RPMI7951 (cell line): ENCODE results near the gene PSG3. TPM values are rescaled to one million over a fixed set of nuclear protein-coding genes. Genes with fewer than 3 reads are reported as not detected.
A peak's percentile ranks its signal among the peaks of the same experiment; 100 is the strongest.
"Not testable (repeated sequence)": the region's sequence is repeated elsewhere in the genome, so short reads cannot be mapped to it uniquely, and the experiment has no call there.

Experiments used
- DNase-seq: peaks from one replicate; pipeline ENCODE4 v3.0.0-alpha.2; 2012; ENCODE audit warnings: low read depth
- total RNA-seq: library from RNA; depleted of rRNA; stranded (reverse); fragments of >200 nt; shearing (Covaris generic); gene quantifications from 2 replicates; pipeline ENCODE4 v1.2.3, GENCODE V29; 2014; rRNA removed

The PSG3 gene
- not detected in 2 replicates for total RNA-seq

DNA sequence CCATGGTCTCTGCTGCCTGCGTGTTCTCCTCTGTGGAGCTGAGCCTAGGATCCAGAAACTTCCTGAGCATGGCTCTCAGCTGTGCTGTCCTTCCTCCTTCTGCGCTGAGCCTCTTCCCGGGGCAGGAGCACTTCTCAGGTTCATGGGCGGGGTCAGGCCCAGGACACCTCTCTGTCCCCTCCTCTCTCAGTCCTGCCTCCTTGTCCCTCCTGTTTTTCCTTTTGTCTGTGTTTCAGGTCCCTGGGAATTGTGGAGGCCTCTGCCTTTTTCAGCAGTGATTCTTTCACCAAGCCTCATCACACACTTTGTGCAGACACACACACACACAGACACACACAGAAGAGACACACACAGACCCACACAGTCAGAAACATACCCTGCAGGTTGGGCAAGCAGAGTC, at the start of gene PSG3:
TSS of gene PSG3 (minus strand) at position 101 of the 400 bp plus-strand sequence. CDS start at position 4, 97 bp downstream.
- DNase-seq: not testable (repeated sequence)

DNA sequence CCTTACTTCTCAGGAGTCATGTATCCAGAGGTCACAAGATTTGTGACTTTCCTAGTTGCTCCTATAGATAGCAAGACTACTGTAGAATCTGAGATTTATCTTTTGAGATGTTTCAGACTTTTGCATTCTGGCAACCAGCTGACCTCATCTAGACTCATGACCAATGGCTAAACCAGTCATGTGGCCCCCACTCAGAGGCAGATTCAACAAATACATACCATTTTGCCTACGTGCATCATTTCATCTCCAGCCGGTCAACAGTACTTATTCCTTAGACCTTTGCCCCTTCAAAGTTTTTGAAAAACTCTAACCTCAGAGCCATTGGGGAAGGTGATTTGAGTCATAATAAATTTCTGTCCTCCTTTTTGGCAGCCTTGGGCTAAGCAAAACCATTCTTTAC, 48.5 kb upstream of the PSG3 start:
- not testable (repeated sequence) for DNase-seq

DNA sequence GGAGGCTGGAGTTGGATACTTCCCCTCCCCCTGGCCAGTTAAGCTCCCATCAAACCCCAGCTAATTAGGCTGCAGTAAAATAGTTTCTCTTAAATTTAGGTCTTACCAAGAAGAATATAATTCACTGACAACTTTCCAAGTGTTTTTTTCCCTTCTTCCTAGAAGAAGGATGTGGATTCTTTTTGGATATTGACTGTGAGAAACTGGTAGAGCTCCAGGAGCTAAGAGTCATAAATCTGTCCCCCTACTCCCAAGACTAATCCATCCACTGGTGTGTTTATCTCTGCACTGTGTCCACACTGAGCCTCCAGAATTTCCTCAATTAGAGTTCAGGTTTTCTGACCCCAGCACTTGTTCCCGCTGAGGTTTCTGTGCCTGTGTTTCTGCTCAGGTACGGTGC, 47.5 kb upstream of the PSG3 start:
- DNase-seq: not testable (repeated sequence)

DNA sequence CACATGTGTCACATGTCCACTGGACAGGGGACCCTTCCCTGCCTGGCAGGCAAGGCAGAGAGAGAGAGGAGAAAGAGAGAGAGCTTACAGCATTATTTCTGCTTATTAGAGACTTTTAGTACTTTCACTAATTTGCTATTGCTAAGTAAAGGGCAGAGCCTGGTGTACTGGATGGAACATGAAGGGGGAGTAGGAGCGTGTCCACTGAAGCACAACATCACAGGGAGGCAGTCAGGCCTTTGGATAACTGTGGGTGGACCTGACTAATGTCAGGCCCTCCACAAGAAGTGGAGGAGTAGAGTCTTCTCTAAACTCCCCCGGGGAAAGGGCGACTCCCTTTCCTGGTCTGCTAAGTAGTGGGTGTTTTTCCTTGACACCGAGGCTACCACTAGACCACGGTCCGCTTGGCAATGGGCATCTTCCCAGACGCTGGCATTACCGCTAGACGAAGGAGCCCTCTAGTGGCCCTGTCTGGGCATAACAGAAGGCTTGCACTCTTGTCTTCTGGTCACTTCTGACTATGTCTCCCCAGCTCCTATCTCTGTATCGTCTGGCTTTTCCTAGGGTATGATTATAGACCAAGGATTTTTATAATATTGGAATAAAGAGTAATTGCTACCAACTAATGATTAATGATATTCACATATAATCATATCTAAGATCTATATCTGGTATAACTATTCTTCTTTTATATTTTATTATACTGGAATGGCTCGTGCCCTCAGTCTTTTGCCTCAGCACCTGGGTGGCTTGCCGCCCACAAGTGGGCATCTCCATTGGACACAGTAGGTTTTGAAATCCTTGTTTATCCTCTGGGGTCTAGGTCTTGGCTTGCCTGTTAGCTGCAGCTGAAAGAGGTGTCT, 36.7 kb upstream of the PSG3 start:
- peak; percentile 71 for DNase-seq

DNA sequence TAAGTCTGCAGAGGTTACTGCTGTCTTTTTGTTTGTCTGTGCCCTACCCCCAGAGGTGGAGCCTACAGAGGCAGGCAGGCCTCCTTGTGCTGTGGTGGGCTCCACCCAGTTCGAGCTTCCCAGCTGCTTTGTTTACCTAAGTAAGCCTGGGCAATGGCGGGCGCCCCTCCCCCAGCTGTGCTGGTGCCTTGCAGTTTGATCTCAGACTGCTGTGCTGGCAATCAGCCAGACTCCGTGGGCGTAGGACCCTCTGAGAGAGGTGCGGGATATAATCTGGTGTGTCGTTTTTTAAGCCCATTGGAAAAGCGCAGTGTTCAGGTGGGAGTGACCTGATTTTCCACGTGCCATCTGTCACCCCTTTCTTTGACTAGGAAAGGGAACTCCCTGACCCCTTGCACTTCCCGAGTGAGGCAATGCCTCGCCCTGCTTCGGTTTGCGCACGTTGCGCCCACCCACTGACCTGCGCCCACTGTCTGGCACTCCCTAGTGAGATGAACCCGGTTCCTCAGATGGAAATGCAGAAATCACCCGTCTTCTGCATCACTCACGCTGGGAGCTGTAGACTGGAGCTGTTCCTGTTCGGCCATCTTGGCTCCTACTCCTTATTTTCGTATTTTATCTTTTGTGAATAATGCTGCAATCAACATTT, 34.4 kb upstream of the PSG3 start:
- DNase-seq: not testable (repeated sequence)

DNA sequence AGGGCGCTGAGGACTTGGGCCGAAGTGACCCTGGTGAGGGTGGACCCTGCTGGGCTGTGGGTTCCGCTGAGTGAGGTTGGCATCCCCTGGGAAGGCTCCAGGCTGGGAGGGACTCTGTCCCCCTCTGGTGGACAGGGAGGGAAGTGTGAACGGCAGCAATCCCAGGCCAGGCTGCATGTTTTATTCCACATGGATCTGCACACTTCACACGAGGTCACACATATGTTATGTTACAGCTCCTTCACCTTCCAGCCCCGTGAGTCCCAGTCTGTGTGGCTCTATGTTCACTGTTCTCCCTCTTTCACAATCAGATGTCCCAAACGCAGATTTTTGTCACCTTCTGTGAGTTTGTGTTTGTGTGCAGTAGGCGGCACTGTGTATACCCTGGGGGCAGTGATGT, 27.0 kb upstream of the PSG3 start:
- not testable (repeated sequence) for DNase-seq

DNA sequence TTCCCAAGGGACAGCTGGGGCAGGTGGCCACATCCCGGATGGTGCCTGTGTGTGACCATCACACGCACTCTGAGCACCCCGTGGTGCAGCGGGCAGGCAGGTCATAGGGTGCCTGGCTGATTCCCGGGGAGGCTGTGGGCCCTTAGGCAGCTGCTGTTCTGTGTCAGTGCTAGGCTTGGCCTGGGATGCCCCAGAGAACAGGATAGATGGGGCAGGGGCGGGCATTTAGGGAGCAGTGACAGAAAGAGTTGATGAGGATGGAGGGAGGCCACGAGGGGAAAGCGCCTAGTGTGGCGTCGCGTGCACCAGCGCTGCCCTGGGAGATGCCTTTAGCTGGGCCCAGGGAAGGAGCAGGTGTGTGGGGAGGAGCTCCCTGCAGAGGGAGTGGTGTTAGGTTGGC, 26.6 kb upstream of the PSG3 start:
- DNase-seq: not testable (repeated sequence)

DNA sequence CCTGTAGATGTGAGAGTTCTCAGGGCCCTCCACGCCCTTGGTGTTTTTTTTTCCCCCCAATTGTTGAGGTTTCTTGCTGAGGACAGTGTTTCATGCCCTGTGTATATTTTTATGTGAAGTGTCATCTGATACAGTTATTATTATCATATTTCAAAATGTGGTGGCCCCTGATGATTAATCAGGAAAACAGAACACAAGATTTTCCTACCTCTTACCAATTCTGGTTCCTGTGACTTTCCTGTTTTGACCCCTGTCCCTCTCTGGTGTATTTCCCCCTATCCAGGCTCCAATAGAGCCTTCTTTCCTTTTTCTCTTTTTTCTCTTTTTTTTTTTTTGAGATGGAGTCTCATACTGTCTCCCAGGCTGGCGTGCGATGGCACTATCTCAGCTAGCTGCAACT, 24.6 kb upstream of the PSG3 start:
- DNase-seq: no peak

DNA sequence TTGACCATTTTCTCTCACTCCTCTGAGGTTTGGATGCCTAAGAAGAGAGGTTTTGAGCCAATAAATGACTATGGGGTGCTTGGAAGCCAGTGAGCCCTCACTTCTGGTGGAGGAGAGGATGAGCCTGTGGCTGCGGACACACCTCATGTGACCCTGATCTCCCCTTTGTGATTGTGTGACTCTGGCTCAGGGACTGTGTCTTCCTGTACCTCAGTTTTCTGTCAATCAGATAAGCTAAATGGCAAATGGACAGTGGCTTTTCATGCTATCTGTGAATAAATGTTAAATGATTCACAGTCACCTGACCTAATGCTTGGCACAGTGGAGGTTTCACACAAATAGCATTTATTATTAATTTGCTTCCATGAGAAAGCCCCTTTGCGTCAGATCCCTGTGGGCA, 22.5 kb upstream of the PSG3 start:
- DNase-seq: no peak

DNA sequence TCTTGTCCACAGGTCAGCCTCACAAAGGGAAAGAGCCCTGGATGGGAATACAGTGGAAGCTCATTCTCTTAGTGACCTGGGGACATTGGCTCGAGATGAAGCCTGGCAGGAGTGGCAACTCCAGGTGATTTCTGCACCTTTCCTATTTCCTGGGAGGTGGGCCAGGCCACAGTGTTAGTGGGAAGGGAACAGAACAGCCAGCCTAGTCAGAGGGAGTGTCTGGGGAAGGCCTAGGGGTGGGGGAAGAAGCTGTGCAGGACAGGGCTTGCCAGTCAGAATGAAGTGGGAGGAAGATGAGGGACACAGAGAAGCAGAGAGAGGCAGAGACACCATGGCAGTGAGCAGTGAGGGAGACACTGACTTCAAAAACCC, 21.6 kb upstream of the PSG3 start:
- DNase-seq: not testable (repeated sequence)

DNA sequence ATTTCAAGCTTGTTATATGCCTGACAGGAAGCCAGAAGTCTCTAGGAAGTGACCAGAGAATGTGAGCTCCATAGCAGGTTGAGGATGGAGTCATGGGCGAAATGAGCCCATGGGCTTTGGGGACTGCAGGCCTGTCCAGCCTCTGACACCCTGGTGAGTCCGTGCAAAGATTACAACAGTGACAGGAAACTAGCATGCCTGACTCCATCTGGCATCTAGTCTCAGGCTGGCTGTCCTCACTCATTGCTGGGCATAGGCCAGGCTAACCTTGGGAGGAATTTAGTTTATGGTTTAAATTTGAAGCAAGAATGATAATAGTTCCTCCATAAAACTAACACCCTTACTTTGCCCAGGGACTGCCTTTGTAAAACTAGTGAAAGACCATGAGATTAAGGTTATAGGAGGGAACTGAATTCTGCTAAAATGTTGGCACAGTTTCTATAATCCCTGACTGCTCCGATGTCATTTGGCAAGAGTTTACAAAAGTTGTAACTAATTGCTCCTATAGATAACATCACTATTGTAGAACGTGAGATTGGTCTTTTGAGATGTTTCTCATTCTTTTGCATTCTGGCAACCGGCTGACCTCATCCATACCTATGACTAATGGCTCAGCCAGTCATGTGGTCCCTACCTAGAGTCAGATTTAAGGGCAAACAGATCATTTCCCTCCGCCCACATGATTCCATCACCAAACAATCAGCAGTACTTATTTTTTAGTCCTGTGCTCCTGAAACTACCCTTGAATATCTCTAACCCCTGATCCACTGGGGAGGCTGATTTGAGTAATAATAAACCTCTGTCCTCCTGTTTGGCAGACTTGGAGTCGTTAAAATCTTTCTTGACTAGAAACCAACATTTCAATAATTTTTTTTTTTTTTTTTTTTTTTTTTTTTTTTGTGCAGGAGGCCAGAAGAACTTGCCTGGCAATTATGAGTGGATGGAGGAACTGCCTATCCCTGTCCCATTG, 21.0 kb upstream of the PSG3 start:
- peak; percentile 80 for DNase-seq

DNA sequence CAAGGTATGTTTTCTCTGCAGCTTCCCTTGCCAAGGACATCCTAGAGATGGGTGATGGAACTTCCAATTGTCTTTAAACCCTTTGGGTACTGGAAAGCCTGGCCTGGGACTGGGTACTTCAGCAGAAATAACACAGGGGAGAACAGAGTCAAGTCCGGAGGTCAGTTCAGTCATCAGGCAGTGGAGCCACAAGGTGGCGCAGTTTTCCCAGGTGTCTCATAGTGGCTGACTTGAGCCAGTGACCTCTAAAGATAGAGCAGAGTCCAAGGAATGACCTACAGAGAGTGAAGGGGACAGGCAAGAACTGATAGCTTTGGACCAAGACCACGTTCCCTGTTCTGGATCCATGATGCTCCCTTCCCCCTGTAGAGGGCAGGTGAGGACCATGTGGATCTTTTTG, 18.4 kb upstream of the PSG3 start:
- not testable (repeated sequence) for DNase-seq

DNA sequence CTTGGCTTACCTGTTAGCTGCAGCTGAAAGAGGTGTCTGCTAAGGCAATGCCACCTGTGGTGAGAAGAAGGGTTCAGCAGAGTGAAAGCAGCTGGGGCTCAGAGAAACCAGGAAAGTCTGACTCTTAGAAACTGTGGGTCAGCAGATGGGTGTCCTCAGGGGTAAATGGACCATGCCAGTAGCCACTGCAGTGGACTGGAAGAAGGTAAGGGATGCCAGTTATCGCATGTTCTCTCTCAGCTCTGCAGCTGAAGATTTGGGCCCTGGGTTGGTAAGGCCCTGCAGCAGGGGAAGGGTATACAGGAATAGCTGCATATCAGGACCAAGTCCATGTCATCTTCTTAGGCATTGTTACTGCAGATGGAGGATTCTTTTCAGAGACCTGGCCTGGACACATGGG, 12.0 kb upstream of the PSG3 start:
- DNase-seq: not testable (repeated sequence)

DNA sequence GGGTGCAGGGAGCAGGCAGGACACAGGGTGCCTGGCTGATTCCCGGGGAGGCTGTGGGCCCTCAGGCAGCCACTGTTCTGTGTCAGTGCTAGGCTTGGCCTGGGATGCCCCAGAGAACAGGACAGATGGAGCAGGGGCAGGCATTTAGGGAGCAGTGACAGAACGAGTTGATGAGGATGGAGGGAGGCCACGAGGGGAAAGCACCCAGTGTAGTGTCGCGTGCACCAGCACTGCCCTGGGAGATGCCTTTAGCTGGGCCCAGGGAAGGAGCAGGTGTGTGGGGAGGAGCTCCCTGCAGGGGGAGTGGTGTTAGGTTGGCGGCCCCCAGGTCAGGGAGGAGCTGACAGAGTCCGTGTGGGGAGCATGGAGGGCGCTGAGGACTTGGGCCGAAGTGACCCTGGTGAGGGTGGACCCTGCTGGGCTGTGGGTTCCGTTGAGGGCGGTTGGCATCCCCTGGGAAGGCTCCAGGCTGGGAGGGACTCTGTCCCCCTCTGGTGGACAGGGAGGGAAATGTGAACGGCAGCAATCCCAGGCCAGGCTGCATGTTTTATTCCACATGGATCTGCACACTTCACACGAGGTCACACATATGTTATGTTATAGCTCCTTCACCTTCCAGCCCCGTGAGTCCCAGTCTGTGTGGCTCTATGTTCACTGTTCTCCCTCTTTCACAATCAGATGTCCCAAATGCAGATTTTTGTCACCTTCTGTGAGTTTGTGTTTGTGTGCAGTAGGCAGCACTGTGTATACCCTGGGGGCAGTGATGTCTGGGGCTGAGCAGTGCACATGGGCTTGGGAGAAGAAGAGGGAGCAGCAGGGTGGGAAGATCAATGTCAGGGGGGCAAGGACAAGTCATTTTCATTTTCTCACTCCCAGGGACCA, 1.7 kb upstream of the PSG3 start:
- DNase-seq: peak; percentile 25

DNA sequence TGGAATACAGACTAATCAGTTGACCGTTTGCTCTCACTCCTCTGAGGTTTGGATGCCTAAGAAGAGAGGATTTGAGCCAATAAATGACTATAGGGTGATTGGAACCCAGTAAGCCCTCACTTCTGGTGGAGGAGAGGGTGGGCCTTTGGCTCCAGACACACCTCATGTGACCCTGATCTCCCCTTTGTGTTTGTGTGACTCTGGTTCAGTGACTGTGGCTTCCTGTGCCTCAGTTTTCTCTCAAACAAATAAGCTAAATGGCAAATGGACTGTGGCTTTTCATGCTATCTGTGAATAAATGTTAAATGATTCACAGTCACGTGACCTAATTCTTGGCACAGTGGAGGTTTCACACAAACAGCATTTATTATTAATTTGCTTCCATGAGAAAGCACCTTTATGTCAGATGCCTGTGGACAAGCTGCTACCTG, 2.7 kb downstream of the PSG3 start:
- peak; percentile 9 for DNase-seq

DNA sequence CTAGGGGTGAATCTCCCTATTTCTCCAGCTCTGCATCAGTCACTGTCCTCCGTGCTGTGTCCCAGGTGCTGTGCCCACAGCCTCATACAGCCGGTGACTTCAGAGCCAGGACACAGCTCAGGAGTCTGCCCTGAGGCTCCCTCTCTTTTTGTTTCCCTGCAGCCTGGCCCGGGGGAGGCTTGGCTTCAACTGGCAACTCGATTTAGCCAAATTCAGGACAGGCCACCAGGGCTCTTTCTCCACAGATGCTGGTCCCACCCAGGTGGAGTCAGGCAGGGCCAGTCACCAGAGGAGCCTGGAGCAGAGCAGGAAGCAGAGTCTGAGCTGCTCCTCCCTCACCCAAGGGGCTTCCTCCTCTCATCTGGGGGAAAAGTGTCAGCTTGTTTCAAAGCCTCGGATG, 11.9 kb downstream of the PSG3 start:
- DNase-seq: not testable (repeated sequence)

DNA sequence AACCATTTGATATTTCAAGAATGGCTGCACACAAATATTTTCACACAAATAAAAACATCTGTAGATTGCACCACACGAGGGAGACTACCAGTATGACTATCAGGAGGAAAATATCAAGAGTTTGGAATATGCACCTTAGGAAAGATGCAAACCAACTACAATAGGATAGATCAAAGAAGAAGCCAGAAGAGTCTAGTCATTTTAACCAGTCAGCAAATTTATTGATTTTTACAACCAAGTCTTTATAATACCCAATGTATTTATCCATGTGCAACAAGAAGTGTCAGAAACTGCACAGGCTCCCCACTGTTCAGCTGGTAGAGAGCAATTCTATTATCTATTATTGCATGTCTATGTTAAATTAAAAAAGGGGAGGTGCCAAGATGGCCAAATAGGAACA, 26.3 kb downstream of the PSG3 start:
- DNase-seq: not testable (repeated sequence)

DNA sequence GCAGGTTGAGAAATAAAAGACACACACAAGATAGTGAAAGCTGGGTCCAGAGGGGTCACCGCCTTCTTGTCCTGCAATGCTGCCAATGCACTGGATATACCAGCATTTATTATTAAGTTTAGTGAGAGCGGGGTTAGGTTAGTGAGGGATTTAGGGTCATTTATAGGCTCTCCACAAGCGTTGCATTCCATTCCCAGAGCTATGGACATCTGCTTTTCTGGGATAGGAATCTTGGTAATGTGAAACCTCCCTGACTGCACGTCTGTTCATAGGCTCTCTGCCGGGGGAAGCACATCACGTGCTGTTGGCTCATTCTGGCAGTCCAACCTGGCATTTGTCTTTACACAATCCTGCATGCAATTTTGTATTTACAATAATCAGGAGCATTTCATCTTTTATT, 27.5 kb downstream of the PSG3 start:
- DNase-seq: peak; percentile 16

DNA sequence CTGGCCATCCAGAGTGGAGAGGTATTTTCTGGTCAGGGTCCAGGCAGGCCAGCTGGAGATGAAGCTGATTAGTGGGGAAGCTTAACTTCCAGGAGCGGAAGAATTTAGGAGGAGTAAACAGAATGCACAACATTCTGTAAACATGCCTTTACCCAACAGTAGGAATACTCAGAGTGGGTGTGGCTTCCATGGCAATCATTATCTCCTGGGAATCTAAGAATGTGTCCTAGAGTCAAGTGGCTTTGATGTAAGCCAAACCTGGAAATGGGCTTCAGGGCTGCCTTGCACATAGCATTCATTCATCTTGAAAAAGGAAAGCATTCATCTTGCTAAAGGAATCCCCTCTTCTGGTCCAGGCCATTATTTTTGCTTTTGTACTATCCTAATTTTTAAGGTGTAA, 29.3 kb downstream of the PSG3 start:
- not testable (repeated sequence) for DNase-seq

DNA sequence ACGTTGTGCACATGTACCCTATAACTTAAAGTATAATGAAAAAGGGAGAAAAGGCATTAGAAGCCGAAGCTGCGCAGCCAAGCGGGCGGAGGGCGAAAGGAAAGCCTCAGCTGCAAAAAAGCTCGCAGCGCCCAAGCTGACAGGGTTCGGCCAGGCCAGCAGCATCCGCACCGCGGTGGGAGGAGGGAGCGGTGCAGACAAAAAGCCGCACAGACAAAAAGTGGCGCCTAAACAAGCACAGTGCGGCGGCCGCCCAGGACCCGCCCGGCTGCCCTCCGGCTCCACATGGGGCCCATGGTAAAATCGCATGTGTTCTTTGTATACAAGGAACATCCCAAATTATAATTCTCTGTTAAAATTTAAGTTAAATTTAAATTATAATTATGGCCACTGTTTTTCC, 42.4 kb downstream of the PSG3 start:
- DNase-seq: no peak
